Measurements from ENCODE around the gene SLC25A53.
"Not testable (repeated sequence)": the region's sequence is repeated elsewhere in the genome, so short reads cannot be mapped to it uniquely, and the experiment has no call there.

The SLC25A53 gene

GRCh38 chrX:104134583-104135261, 22.1 kb downstream of the SLC25A53 start:
- no peak for DNase-seq (ENCODE audit: low read depth in 2 of 3, low spot score in 2 of 3)

- DNase-seq (ENCODE audit: low read depth in 2 of 3, low spot score in 2 of 3) = no peak
Observed at GRCh38 chrX:104130808-104131207, 26.0 kb downstream of the SLC25A53 start.

GRCh38 chrX:104126856-104127255, 30.0 kb downstream of the SLC25A53 start:
- no peak for DNase-seq (ENCODE audit: low read depth in 2 of 3, low spot score in 2 of 3)

- DNase-seq (ENCODE audit: low read depth in 2 of 3, low spot score in 2 of 3) = no peak
Observed at GRCh38 chrX:104122829-104123228, 34.0 kb downstream of the SLC25A53 start.

DNA sequence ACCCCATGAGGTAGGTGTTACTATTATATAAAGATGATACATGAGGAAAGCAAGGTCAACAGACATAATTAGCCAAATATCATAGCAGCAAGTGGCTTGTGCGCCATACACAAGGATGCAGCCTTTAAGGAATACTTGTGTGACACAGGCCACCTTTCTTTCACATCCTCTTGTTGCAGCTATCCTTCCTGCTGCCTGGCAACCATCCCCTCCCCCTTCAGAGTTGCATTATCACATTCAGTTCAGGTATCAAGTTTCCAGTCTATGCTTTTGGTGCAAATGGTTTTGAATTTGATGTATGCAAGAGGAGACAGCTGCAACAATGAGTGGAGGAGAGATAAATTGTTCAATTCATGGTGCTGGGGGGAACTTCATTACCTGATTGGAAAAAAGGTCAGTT, 38.0 kb downstream of the SLC25A53 start:
- no peak for DNase-seq (ENCODE audit: low read depth in 2 of 3, low spot score in 2 of 3)

DNA sequence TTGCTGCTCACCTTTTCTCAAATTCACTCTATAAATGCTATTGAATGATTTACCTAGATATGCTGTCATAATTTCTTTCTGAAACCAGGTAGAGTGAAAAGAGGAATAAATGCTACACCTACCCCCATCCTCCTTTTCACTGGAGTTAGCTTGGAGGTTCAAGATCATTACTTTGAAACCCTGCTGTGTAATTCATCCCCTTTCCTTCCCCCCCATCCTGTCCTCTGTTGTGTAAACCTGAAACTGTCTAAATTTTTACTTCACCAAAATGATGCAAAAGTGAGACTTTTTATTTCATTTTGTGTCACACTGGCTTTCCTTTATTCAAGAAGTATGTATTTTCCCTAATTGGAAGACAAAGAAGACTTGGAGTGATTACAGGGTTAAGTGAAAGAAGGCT, 39.0 kb downstream of the SLC25A53 start:
- no peak for DNase-seq (ENCODE audit: low read depth in 2 of 3, low spot score in 2 of 3)

DNA sequence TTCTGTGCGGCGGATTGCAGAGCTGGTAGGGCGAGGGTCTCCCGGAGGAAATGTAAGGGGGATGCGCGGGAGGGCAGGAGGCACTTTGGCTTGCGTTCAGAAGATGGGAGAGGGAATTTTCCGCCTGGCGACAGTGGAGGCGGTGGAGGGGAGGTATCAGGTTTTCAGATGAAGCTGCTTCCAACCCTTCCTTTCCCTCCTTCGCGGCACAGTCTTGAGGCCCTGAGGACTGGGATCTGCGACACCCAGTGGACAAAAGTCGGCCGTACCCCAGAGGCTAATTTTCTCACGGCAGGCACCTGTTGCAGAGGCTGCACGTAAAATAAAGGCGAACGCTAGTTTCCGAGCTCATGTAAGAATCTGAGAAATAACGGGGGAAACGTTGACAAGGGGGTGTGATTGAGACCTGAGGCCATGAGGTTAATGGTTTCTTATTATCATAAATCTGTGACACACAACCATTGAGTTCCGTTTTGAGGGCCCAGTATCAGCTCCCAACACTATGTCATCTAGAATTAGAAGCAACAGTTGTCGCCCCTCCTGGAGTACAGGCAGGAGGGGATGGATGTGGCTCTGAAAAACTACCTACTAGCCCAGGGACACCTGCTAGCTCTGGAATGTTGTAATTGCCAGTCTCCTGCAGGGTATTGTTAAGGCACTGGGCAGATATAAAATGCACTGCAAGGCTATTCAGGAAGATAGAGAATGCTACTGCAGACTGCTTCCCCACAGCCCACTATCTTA, 43.4 kb downstream of the SLC25A53 start:
- DNase-seq (ENCODE audit: low read depth in 2 of 3, low spot score in 2 of 3) = peak in 1 of 3 experiments; percentile 11

- no peak for DNase-seq (ENCODE audit: low read depth in 2 of 3, low spot score in 2 of 3)
Observed at GRCh38 chrX:104112326-104112951, 44.4 kb downstream of the SLC25A53 start, which contains the start of gene ZCCHC18. TSS of gene ZCCHC18 (plus strand) at chrX:104112523. CDS start at chrX:104114112, 1,589 bp downstream.

DNA sequence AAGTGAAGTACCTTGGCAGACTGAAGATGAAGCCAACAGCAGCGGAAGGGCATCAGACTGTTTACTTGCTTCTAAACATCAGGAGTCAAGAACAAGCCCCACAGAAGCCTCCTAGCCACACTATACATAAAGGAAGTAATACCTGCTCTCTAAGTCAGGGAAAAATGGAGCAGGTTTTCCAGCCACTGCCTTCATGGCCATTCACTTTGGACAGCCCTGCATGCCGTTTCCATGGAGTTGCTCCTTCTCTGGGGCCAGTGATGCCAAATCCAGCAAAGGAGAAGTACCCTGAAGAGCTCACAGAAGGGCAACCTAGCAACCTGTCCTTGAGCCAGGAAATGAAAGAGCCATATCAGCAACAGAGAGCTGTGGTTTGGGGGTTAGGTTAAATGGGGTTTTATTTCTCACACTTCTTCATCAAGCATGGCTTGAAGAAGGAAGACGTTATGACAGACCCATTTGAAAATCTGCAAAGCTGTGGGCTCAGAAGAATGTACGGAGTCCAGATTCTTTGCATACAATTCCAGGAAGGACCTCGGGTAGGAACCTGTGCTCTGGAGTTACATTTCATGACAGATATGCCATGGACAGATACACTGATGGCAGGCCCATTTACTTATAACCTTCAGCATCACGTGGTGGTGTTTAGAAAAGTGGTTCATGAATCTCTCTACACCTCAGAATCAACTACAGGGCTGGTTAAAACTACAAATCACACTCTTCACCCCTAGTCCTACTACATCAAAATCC, 46.1 kb downstream of the SLC25A53 start:
- not testable (repeated sequence) for DNase-seq (ENCODE audit: low read depth in 2 of 3, low spot score in 2 of 3)

DNA sequence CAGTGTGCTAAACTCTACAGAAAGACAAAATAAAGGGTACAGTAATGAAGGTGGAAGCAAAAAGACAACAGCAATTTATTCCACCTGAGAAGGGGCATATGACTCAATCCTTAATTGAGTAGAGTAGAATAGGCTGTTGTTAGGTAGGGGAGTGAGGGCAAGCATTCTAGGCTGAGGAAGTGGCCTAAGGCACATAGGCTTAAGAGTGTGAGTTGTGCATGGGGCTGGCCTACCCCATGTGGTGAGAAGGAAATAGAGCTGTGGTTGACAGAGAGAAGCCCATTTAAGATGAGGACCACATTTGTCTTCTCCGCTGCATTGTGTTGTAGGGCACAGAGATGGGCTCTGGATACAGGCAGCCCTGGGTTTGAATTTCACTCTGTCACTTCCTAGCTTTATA, 47.9 kb downstream of the SLC25A53 start:
- no peak for DNase-seq (ENCODE audit: low read depth in 2 of 3, low spot score in 2 of 3)

DNA sequence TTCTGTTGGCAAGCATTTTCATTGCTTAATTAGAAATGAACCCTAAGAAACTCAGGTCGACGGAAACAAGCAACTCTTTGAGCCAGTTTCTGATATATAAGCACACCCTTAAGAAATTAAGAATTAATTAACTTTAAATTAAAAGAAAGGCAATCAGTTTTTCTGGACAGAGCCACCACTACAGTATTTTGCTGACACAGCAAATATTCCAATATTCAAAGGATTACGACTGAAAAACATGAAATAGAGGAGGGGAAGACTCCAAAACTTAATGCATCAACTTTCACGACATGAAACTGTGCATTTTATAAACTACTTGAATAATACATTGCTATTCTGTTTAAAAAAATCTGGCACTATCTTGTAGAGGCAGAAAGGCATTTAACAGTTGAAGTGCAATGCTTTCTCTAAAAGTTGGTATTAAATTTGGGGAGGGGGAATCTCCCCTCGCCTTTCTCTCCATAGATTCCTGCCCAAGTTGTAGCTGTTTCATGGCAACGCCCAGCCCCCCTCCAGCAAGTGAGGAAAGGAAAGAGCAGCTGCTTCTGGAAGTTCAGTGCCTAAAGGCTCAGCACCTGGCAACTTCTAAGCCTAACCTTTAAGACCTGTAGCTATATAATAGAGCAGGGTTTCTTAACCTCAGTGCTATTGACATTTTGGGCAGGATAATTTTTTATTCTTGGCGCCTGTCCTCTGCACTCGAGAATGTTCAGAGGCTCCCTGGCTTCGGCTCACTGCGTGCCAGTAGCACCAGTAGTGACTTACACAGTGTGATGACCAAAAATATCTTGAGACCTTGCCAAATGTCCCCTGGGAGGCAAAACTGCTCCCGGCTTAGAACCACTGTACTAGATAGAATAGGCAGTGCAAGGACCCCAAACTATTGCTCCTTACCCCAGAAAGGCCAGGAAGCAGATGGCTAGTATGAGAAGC, 51.2 kb downstream of the SLC25A53 start:
- no peak for DNase-seq (ENCODE audit: low read depth in 2 of 3, low spot score in 2 of 3)

DNA sequence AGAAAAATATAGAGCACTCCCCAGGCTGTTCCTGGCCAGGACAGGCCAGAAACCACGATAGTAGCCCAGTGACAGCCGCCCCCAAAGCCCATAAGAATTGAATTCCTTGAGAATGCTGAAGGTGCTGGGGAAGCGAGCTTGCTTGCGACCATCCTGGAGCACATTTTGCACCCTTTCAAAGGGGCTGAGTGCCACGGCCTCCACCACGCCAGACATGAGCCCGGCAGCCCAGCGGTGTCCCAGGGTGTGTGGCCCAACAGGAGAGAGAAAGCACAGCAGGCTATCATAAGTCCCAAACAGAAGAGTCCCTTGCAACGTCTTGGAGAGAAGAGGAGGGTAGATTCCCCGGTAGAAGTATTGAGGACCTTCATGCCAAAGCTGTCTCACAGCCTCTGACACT, 52.1 kb downstream of the SLC25A53 start:
- no peak for DNase-seq (ENCODE audit: low read depth in 2 of 3, low spot score in 2 of 3)

DNA sequence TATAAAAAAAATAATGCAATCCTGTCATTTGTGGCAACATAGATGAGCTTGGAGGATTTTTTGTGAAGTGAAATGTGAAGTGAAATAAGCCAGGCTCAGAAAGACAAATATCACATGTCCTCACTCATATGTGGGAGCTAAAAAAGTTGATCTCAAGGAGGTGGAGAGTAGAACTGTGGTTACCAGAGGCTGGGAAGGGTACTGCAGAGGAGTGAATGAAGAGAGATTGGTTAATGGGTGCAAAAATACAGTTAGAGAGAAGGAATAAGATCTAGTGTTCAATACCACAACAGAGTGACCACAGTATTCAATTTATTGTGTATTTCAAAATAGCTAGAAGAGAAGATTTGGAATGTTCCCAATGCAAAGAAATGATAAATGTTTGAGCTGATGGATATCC, 57.9 kb downstream of the SLC25A53 start:
- no peak for DNase-seq (ENCODE audit: low read depth in 2 of 3, low spot score in 2 of 3)

DNA sequence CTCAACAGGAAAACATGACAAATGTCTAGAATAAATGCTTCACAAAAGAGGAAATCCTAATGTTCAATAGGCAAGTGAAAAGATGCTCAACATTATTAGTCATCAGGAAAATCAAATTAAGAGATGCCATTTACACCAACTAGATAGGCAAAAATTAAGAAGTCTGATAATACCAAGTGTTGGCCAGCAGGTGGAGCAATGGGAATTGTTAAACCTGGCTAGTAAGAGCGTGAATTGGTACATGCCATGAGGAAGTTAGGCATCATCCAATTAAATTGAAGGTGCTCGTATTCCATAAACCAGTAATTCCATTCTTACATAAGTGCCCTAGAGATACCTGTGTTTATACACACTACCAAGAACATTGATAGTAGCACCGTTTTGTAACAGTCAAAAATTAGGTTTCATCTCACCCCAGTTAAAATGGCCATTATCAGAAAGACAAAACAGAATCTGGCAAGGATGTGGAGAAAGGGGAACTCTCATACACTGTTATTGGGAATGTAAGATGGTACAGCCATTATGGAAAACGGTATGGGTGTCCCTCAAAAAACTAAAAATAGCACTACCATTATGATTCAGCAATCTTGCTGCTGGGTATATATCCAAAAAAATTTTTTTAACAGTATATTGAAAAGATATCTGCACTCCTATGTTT, 58.5 kb downstream of the SLC25A53 start:
- DNase-seq (ENCODE audit: low read depth in 2 of 3, low spot score in 2 of 3) = no peak

DNA sequence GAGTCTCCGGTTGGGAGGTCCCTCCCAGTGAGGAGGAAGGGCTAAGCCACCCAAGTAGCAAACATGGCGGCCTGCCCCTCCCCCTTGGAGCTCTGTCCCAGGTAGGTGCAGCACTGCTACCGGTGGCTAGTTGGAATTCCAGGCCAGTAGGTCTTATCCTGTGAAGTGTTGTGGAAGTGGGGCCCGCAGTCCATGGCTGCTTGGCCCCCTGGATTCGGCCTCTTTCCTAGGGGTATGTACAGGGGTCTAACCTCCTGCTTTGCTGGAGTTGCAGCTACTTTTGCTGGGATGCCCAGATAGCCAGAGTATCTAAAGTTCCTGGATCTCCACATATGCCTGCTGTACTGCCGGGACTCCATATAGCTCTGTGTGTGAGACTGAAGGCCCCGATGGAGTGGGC, 70.9 kb downstream of the SLC25A53 start:
- DNase-seq (ENCODE audit: low read depth in 2 of 3, low spot score in 2 of 3) = no peak

DNA sequence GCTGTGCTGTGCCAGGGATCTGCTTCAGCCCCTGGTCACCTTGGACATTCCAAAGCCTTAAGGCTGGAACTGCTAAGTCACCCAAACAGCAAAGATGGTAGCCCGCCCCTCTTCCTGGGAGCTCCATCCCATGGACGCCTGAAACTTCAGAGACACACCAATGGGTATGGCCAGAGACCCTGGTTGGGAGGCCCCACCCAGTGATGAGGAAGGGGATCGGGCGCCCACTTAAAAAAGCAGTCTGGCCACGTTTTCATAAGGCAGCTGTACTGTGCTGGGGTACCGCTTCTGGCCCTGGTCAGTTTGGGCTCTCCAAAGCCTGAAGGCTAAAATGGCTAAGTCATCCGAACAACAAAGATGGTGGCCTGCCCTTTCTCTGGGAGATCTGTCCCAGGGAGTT, 71.3 kb downstream of the SLC25A53 start:
- DNase-seq (ENCODE audit: low read depth in 2 of 3, low spot score in 2 of 3) = no peak

DNA sequence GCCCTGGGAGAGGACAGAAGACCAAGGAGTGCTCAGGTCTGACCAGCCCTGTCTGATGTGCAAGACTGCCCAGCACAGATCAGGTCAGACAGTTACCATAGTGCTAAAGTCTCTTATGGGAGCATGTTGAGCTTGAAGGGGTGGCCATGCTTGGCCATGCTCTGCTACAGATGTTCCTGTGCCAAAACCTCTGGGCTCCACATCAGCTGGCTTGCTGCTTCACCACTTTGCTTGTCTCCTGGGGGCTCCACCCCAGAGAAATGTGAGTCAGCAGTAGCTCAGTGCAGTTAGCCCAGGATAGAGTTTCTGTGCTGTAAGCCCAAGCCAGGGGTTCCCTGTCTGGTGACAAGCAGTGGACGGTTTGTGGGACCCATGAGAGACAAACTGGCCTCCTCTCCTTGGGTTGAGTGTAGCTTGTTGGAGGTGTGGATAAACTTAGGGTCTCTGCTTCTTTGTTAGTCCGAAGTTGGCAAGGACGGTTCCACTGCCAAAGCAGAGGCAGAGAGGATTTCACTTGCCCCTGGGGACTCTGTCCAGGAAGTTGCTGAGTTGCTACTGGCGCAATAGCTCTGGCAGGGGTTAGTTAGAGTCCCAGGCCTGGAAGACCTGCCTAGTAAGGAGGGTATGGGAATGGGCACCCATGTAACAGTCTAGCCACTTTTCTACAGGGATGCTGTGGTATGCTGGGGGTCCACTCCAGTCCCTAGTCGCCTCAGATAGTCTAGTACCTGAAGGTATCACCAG, 72.1 kb downstream of the SLC25A53 start:
- no peak for DNase-seq (ENCODE audit: low read depth in 2 of 3, low spot score in 2 of 3)

- no peak for DNase-seq (ENCODE audit: low read depth in 2 of 3, low spot score in 2 of 3)
Observed at GRCh38 chrX:104084063-104084462, 72.7 kb downstream of the SLC25A53 start.

- not testable (repeated sequence) for DNase-seq (ENCODE audit: low read depth in 2 of 3, low spot score in 2 of 3)
Observed at GRCh38 chrX:104077854-104078253, 79.0 kb downstream of the SLC25A53 start.

All from activated CD8-positive, alpha-beta memory T cell treated with anti-CD3 and anti-CD28 coated beads for 48 hours (primary cell).